Keratinocyte (primary cell): Measurements from ENCODE around the gene SERPINA5. TPM values are rescaled to one million over a fixed set of nuclear protein-coding genes. Genes with fewer than 3 reads are reported as not detected.

Experiments used
- DNase-seq: peaks from one replicate; pipeline ENCODE4 v3.0.0-alpha.2; 2011; ENCODE audit warnings: low read depth, missing footprints, low spot score
- FAIRE-seq: peaks from 2 replicates; lab custom pipeline; 2011; peaks lifted over from hg19 to GRCh38; lab: Jason Lieb, UNC
- H2AFZ ChIP-seq: 2 replicates; pipeline ENCODE4 v1.6.0; 2012; ENCODE audit warnings: low read length, control low read depth, inconsistent platforms; ENCODE audit not compliant: control insufficient read depth
- H3K27ac ChIP-seq: 2 replicates; pipeline ENCODE4 v1.5.1; 2011; ENCODE audit warnings: low read length; ENCODE audit not compliant: control insufficient read depth, insufficient read depth
- H3K27me3 ChIP-seq: 3 replicates; pipeline ENCODE4 v1.6.0; 2011; ENCODE audit warnings: low read length; ENCODE audit not compliant: control insufficient read depth, insufficient read depth; ENCODE audit errors: extremely low read depth
- H3K36me3 ChIP-seq, 2 experiments: 2 replicates in 1 of 2; 3 replicates in 1 of 2; pipeline ENCODE4 v1.5.1; 2011; ENCODE audit warnings: low read length in 2 of 2, mild to moderate bottlenecking in 1 of 2; ENCODE audit not compliant: control insufficient read depth in 2 of 2, insufficient read depth in 2 of 2; ENCODE audit errors: extremely low read depth in 1 of 2
- H3K4me1 ChIP-seq: 3 replicates; pipeline ENCODE4 v1.5.1; 2011; ENCODE audit warnings: low read length; ENCODE audit not compliant: control insufficient read depth, insufficient read depth; ENCODE audit errors: extremely low read depth
- H3K4me2 ChIP-seq: 3 replicates; pipeline ENCODE4 v1.6.0; 2011; ENCODE audit warnings: low read depth, low read length; ENCODE audit not compliant: control insufficient read depth, insufficient read depth; ENCODE audit errors: extremely low read depth
- H3K4me3 ChIP-seq, 3 experiments: fragments of 200-600 bp in 1 of 3; sonication (generic) in 1 of 3; 2 replicates in 2 of 3; 3 replicates in 1 of 3; pipeline ENCODE4 v1.5.1; 2011 to 2016; ENCODE audit warnings: low read length in 3 of 3, mild to moderate bottlenecking in 3 of 3, control low read depth in 2 of 3, inconsistent platforms in 1 of 3, low read depth in 1 of 3, mixed read lengths in 1 of 3, mixed run types in 1 of 3, moderate library complexity in 1 of 3; ENCODE audit not compliant: control insufficient read depth in 2 of 3, insufficient read depth in 2 of 3; ENCODE audit errors: extremely low read depth in 1 of 3
- H3K79me2 ChIP-seq: 2 replicates; pipeline ENCODE4 v1.6.0; 2012; ENCODE audit warnings: low read length; ENCODE audit not compliant: control insufficient read depth, insufficient read depth
- H3K9ac ChIP-seq: 3 replicates; pipeline ENCODE4 v1.6.0; 2011; ENCODE audit warnings: low read length; ENCODE audit not compliant: control insufficient read depth, insufficient read depth; ENCODE audit errors: extremely low read depth
- H3K9me1 ChIP-seq: 3 replicates; pipeline ENCODE4 v1.6.0; 2011; ENCODE audit warnings: low read length; ENCODE audit not compliant: control insufficient read depth, insufficient read depth; ENCODE audit errors: extremely low read depth
- H3K9me3 ChIP-seq: 2 replicates; pipeline ENCODE4 v1.5.1; 2012; ENCODE audit warnings: low read depth, low read length; ENCODE audit not compliant: control insufficient read depth
- H4K20me1 ChIP-seq: 3 replicates; pipeline ENCODE4 v1.6.0; 2011; ENCODE audit warnings: low read length; ENCODE audit not compliant: control insufficient read depth, insufficient read depth; ENCODE audit errors: extremely low read depth
- CTCF ChIP-seq, 3 experiments: IDR thresholded peaks in 1 of 3; conservative IDR thresholded peaks in 1 of 3; optimal IDR thresholded peaks in 1 of 3; 2 replicates in 2 of 3; 3 replicates in 1 of 3; pipeline versions ENCODE3 to v1.5.1; 2011; ENCODE audit warnings: low read length in 3 of 3, mild to moderate bottlenecking in 3 of 3, moderate library complexity in 2 of 3, control low read depth in 1 of 3, inconsistent platforms in 1 of 3; ENCODE audit not compliant: insufficient read depth in 2 of 3; ENCODE audit errors: extremely low read depth in 1 of 3
- EZH2 ChIP-seq: IDR thresholded peaks from one replicate; pipeline ENCODE4 v1.6.1; 2012; ENCODE audit warnings: inconsistent platforms, mild to moderate bottlenecking, low read length, moderate library complexity
- dilution Hi-C: fragments of 300-500 bp; cut with MboI; formaldehyde crosslinking; loops from one replicate; pipeline ENCODE4 v1.7.0; 2020; ENCODE audit warnings: low sequenced_read_pairs; ENCODE audit not compliant: extremely low pct_ligation_motif_present
- polyA plus RNA-seq, 5 experiments: library from polyadenylated mRNA; depleted of rRNA in 3 of 5; stranded (reverse) in 3 of 5; stranded (forward) in 1 of 5; unstranded in 1 of 5; fragments of >200 nt; gene quantifications; 1 replicate in 1 of 5; 2 replicates in 3 of 5; 3 replicates in 1 of 5; pipeline versions ENCODE4 v1.2.1 to v1.2.3, GENCODE V29; 2011 to 2012; ENCODE audit warnings: missing spikeins in 2 of 5, low read depth in 1 of 5, low replicate concordance in 1 of 5

SERPINA5 gene
- polyA plus RNA-seq, 1 donor (not counting 4 experiments of a cell fraction or from before 2014, with no cell fraction given): not detected

DNA sequence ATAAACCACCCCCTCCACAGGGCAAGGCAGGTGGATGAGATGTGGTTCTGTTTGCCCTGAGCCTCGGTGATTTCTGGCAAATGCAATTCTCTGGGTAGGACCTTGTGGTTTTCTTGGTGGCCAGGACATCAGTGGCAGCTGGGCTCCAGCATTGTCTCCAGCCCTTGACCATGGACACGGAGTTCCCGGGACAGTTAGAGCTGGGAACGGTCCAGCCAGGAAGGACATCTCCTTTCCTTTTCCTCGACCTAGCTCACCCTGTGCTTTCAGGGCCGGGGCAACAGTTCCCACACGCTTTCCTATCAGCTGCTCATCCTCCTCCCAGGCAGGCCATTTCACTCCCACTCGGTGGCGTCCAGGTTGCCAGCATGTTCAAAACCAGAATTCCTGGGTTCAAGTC is 10.8 kb upstream of the SERPINA5 start:
- no peak for FAIRE-seq
- Histone ChIP-seq H3K27ac (no peak overlapping the region), H3K4me2 (no peak overlapping the region), H3K27me3 (no peaks in the 10 kb centered on the region), H3K4me3 (no peak overlapping the region), H3K4me1 (no peaks in the 10 kb centered on the region), H3K79me2 (no peaks in the 10 kb centered on the region), H3K9ac (no peak overlapping the region), H4K20me1 (no peaks in the 10 kb centered on the region), H3K36me3 (no peaks in the 10 kb centered on the region), H3K9me1 (no peaks in the 10 kb centered on the region), H3K9me3 (no peaks in the 10 kb centered on the region), H2AFZ (no peak overlapping the region)
- no peak for DNase-seq
- TF ChIP-seq CTCF (optimal IDR thresholded peaks at IDR 0.05 in 1 of 3, IDR thresholded peaks at IDR 0.05 in 1 of 3, conservative IDR thresholded peaks at IDR 0.05 in 1 of 3; ENCODE audit: extremely low read depth in 1 of 3, insufficient read depth in 2 of 3, low read length in 3 of 3): no peak
- no peak for TF ChIP-seq EZH2
- dilution Hi-C loops: no loop called here

DNA sequence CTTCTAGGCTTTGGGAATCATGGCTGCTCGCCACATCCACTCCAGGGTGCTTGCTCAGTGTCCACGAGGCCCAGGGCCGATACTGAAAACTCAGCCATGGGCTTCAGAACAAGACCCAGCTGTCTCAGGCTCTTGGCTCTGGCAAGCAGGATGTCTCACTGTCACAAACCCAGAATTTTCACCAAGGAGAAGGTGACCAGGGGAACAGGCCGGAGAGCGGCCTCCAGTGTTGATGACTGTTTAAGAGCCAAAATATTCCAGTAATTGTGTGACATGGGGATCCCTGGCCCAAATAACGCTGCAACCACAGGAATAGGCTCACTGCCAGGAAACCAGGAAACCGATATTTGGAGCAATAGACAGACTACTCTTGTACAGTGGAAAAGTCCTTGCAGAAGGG is 9.8 kb upstream of the SERPINA5 start:
- Histone ChIP-seq H3K9me3 (no peaks in the 10 kb centered on the region), H2AFZ (no peak overlapping the region), H4K20me1 (no peaks in the 10 kb centered on the region), H3K4me1 (no peaks in the 10 kb centered on the region), H3K27ac (no peak overlapping the region), H3K4me2 (no peak overlapping the region), H3K9me1 (no peaks in the 10 kb centered on the region), H3K27me3 (no peaks in the 10 kb centered on the region), H3K36me3 (no peaks in the 10 kb centered on the region), H3K9ac (no peak overlapping the region), H3K79me2 (no peaks in the 10 kb centered on the region), H3K4me3 (no peak overlapping the region)
- TF ChIP-seq CTCF (optimal IDR thresholded peaks at IDR 0.05 in 1 of 3, IDR thresholded peaks at IDR 0.05 in 1 of 3, conservative IDR thresholded peaks at IDR 0.05 in 1 of 3; ENCODE audit: extremely low read depth in 1 of 3, insufficient read depth in 2 of 3, low read length in 3 of 3) (no peak), EZH2 (no peak)
- dilution Hi-C loops: no loop called here
- no peak for FAIRE-seq
- DNase-seq: no peak
